ENCODE data around the gene ERG.

ERG gene

GRCh38 chr21:38389354-38389676 lies 109.0 kb downstream of the ERG start:
- no peak for DNase-seq (ENCODE audit: low read depth)

DNA sequence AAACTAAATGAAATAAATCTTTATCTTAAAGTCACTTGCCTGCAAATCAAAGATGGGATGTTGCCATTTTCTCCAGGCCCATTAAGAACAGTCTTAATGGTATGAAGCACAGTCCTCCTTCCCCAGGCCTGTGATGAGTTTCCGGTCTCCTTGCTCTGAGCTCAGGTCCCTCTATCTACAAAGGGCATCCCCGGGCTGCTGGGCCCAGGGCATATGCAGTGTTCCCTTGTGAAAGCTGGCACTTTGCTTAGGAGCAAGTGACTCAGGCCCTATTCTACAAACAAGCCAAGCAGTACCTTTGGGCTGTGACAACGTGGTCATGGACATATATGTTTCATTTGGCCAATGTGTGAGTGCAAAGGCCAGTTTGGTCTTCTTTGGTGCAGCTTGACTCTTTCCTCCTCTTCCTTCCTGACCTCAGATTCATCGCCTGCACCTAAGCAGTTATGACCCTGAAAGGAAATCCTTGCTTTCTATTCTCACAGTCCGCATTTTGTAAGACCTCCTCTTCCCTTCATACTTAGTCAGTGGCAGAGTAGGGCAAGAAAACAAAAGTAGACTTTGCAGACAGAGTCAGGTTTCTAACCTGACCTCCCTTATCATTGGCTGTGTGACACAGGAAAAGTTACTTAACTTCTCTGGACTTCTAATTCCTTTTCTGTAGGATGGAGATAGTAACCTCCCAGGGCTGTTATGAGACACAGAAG lies 109.5 kb downstream of the ERG start:
- DNase-seq (ENCODE audit: low read depth) = no peak

DNA sequence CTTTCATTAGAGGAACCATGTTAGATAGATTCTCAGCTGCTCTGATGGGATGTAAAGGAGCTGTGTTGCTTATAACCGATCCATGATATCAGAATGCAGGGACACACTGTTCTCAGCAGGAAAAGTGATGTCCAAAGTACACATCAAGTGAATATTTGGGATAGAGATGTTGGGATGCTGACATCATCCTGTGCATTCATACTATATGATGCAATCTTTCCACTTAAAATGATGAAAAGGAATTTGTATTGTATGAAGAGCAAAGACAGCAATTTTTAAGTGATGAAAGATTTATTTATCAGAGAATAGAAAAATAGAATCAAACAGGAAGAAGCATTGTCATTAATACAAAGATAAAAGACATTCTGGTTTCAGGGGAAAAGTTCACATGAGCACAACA lies 110.1 kb downstream of the ERG start:
- no peak for DNase-seq (ENCODE audit: low read depth)

GRCh38 chr21:38386967-38387366 lies 111.3 kb downstream of the ERG start:
- DNase-seq (ENCODE audit: low read depth) = no peak

DNA sequence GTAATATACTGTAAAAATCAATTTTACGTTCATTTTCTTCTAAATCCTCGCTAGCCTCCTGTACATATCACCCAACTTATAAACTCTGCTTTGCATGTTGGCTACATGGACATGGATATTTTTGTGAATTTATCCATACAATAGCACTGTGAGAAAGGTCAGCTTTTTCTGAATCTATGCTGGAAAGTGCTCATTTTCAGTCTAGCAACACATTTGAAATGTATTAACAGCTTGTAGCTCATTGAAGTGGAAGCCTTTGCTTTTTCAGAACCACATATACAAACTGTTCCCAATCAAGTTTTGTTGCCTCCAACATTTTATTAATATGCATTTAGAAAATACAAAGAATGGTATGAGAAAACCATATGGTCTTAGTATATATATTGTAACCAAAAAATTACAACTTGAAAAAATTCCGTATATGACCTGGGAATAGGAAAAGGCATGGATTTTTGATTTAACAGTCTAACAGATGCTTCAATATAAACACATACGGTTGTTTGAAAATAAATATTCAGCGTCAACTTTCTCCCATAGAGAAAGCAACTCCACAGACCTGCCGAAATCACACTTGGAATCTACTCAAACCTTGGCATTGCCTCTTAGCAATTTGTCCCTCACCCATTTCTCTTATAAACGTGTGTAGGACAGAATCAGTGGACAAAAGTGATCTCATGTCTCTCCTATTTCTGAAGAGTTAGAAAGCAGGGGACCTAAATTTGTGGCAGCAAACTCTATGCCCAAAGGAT lies 112.7 kb downstream of the ERG start:
- no peak for DNase-seq (ENCODE audit: low read depth)

- no peak for DNase-seq (ENCODE audit: low read depth)
These were observed 113.4 kb downstream of the ERG start for GRCh38 chr21:38384675-38385426.

GRCh38 chr21:38384238-38384560 lies 114.1 kb downstream of the ERG start:
- DNase-seq (ENCODE audit: low read depth) = no peak

- no peak for DNase-seq (ENCODE audit: low read depth)
These were observed 114.7 kb downstream of the ERG start for GRCh38 chr21:38383411-38384237.

DNA sequence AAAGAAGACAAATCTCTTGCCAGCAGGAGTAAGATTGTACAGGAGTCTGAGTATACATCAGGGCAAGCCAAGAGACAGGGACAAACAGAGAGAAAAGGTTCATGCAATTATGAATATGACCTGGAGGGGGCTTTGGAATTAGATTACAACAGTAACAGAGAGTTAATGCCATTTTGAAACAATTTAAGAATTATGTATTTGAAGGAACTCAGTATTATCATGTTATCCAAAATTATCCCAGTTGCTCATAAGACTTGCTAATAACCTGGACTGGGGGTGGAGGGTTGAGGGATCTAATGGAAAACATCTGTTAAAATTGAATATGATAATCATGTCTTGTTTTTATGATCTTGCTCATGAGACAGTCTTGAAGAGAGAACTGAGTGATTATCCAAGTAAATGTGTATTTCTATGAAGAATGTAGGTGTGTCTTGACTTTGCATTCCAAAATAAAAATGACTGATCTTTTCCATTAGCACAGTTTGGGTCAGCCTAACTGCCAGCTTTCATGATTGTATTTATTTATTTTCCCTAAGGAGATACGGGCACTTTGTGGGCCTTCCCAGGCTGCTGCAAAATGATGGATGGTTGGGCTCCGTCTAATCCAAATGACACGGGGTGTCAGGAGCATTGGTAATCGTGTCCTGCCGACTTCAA lies 117.7 kb downstream of the ERG start:
- no peak for DNase-seq (ENCODE audit: low read depth)

- no peak for DNase-seq (ENCODE audit: low read depth)
These were observed 119.1 kb downstream of the ERG start for GRCh38 chr21:38379147-38379546.

- DNase-seq (ENCODE audit: low read depth) = no peak
These were observed 120.8 kb downstream of the ERG start for GRCh38 chr21:38377165-38378088.

- DNase-seq (ENCODE audit: low read depth) = no peak
These were observed 121.6 kb downstream of the ERG start for GRCh38 chr21:38376693-38377092.

DNA sequence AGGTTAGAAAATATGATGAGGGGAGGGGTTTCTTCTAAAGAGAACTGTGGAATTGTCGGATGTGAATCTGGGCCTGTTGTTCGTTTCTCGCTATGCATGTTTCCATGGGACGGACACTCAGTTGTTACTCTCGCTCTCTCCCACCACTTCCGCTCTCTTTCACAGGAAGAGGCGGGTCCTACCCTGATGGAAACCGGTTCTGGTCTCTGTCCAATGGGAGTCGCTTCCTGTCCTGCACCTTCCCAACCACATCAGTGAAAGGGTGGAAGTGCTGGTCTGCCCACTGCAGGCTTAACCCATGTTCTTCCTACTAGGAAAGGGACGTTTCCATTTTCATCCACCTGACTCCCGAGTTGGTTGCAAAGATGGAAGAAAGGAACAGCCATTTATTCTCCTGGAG lies 122.0 kb downstream of the ERG start:
- no peak for DNase-seq (ENCODE audit: low read depth)

GRCh38 chr21:38367646-38368045 lies 130.6 kb downstream of the ERG start:
- no peak for DNase-seq (ENCODE audit: low read depth)

DNA sequence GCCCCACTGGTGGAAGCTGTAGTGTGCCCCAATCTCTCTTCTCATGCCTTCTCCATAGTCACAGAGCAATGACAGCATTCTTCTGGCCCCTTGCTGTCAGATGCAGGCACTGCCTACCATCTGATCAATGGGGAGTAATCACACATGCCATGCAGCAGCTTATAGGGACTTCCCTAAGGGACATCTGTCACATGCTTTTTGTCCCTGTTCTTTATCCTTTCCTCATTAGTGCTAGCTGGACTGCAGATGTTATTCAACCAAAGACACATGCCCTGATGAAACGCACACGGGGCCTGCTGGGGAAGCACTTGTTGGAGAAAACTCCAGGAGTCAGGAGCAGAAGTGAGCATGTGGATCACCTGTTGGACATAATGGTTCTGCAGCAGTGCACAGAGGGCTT lies 132.8 kb downstream of the ERG start:
- no peak for DNase-seq (ENCODE audit: low read depth)

DNA sequence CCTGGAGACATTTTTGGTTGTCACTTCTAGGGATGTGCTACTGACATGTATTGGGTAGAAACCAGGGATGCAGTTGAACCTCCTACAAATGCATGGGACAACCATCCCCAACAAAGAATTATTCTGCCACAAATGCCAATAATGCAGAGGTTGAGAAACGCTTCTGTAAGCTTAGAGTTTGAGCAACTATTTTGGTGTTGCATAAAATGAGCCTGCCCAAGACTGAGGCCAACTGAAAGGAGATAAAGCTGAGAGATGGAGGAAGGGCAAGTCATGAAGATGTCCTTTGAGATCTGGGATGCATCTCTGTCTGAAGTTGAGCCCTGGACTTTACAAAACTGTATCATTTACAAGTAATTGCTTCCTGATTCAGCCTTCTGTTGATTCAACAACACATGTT lies 134.6 kb downstream of the ERG start:
- DNase-seq (ENCODE audit: low read depth) = no peak

DNA sequence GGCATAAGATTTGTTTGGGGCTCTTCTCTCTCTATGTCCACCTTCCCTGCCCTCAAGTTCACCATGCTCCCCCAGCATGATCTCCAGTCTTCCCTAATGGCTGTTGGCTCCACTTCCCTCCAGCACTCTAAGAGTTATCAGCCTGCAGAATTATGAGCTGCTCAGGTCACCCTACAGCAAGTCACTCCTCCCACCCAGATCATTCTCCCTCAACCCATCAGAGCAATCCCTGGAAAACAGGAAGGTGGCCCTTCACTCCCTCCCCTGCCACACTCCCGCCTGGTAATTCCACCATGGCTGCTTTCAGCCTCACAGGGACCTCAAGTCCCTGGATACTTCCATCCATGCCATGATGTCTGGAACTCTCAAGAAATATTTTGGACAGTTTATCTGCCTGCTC lies 137.0 kb downstream of the ERG start:
- no peak for DNase-seq (ENCODE audit: low read depth)

DNA sequence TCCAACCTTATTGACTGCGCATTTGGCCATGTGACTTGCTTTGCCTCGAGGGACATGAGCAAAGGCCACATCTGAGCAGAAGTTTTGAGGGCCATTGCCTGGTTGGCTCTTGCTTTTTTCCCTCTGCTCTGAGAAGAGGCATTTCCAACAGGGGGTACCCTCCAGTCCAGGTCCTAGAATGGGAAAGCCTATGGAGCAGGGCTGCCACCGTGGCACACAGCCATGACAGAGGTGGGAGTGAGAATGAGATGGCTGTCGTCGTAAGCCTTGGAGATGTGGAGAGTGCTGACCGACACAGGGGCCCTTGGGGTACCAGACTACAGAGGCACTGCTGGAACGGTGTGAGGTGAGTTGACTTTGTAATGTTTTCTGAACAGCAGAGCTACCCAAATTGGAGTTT lies 138.4 kb downstream of the ERG start:
- DNase-seq (ENCODE audit: low read depth) = no peak

DNA sequence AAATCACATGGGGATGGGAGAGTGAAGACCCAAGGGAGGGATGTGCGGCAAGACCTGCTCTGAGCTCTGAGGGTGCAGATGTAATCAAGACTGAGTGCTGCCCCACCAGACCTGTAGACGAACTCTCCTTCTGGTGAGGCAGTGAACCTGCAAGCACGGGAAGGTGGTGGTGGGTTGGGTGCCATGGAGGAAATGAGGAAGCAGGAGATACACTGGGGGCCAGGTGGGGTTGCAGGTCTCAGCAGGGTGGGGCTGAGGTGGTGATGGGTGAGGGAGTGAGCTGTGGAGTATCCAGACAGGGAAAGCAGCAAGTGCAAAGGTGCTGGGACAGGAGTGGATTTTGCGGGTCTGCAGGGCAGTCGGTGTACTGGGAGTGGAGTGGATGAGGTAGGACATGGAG lies 139.2 kb downstream of the ERG start:
- DNase-seq (ENCODE audit: low read depth) = no peak

- no peak for DNase-seq (ENCODE audit: low read depth)
These were observed 139.6 kb downstream of the ERG start for GRCh38 chr21:38358666-38359065.

GRCh38 chr21:38358098-38358497 lies 140.2 kb downstream of the ERG start:
- DNase-seq (ENCODE audit: low read depth) = no peak
